ENCODE data around the gene SLC44A2.

SLC44A2 gene

DNA sequence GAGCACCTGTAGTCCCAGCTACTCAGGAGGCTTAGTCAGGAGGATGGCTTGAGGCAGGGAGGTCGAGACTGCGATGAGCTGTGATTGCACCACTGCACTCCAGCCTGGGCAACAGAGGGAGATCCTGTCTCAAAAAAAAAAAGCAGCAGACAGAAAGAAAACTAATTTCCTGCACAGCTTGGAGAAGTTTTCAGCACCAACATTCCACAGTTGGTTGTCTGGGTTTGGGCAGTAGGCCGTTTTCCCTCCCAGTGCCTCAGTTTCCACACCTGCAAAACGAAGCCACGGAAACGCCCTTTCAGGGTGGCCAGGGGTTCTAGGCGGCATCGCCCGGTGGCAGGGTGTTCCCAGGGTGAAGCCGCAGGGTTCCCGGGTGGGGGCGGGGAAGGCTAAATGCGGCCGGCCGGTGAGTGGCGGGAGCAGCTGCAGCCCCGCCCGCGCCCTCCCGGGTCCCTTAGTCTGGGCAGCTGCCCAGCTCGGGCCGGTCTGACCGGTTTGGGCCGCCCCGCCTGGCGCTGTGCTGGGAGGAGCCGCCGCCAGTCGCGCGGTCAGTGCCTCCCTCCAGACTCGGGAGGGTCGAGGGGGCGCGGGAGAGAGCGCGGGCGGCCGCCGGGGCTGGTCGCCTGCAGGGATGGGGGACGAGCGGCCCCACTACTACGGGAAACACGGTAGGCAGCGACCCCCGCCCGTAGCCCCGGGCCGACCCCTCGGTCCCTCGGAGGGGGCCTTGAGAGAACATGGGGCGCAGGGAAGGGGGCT, at the start of gene SLC44A2:
TSS of gene SLC44A2 (plus strand) at position 551 of the 759 bp plus-strand sequence. CDS start at position 632, 81 bp downstream.
- H3K36me3 ChIP-seq (ENCODE audit: insufficient read depth, low read length): peaks cover 4% of the 10 kb centered on the region
- no peak for DNase-seq (ENCODE audit: low read depth, low spot score)
- H3K9ac ChIP-seq (ENCODE audit: insufficient read length): no peak within 1 kb of the TSS
- H3K9me3 ChIP-seq (ENCODE audit: low read depth, low read length): no peaks in the 10 kb centered on the region
- TF ChIP-seq EZH2 (IDR thresholded peaks at IDR 0.05): no peak
- TF ChIP-seq FOXP2 (optimal IDR thresholded peaks at IDR 0.05; ENCODE audit: control extremely low read depth, extremely low read length, insufficient read depth): no peak
- no peak for TF ChIP-seq POLR2AphosphoS5 (IDR thresholded peaks at IDR 0.05; ENCODE audit: borderline replicate concordance, low read depth, low read length)
- no peak within 1 kb of the TSS for H3K27ac ChIP-seq
- H3K4me3 ChIP-seq: no peak within 1 kb of the TSS

DNA sequence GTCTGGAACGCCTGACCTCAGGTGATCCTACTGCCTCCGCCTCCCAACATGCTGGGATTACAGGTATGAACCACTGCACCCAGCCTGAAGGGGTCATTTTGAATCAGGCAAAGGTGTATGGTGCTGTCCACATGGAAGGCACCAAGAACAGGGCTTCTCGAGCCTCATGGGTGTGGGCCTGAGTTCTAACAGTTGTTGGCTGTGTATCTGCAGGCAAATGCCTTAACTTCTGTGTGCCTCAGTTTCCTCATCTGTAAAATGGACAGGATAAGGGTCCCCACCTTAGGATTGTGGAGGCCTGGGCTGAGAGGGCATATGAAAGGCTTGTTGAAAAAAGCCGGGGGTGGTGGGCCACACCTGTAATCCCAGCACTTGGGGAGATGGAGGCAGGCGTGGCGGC, 47.4 kb upstream of the SLC44A2 start:
- H3K9me3 ChIP-seq (ENCODE audit: low read depth, low read length): no peaks in the 10 kb centered on the region
- H3K9ac ChIP-seq (ENCODE audit: insufficient read length): no peak overlapping the region
- TF ChIP-seq FOXP2 (optimal IDR thresholded peaks at IDR 0.05; ENCODE audit: control extremely low read depth, extremely low read length, insufficient read depth) (no peak), EZH2 (IDR thresholded peaks at IDR 0.05) (no peak), POLR2AphosphoS5 (IDR thresholded peaks at IDR 0.05; ENCODE audit: borderline replicate concordance, low read depth, low read length) (no peak)
- no peak for DNase-seq (ENCODE audit: low read depth, low spot score)
- no peak overlapping the region for H3K4me3 ChIP-seq
- no peaks in the 10 kb centered on the region for H3K36me3 ChIP-seq (ENCODE audit: insufficient read depth, low read length)
- H3K27ac ChIP-seq: no peak overlapping the region

DNA sequence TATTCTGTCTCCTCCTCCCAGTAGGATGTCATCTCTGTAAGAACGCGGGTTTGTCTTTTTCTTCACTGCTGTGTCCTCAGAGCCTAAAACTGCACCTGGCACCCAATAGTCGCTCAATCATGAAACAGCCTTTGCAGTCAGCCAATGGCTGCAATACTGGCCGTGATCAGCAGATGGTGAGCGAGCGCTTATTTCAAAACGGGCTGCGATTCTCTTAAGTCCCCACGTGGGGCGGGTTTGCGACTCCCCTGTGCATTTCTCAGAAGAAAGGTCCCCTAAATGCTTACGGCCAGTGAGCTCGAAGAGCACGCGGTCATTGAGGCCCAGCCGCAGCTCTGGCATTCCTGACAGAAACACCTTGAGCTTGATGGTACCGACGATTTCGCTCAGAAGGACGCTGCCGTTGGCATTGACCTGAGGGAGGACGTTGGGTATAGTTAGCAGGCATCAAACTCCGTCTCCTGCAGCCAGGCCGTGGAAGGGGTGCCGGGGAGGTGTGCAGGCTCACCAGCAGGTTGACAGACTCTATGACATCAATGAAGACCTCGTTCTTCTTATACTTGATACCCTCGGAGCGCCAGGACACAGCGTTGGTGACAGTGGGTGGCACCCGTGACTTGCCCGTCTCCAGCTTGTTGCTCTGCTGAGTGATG, 44.2 kb upstream of the SLC44A2 start:
- TF ChIP-seq FOXP2 (optimal IDR thresholded peaks at IDR 0.05; ENCODE audit: control extremely low read depth, extremely low read length, insufficient read depth) (peak; percentile 49), POLR2AphosphoS5 (IDR thresholded peaks at IDR 0.05; ENCODE audit: borderline replicate concordance, low read depth, low read length) (no peak), EZH2 (IDR thresholded peaks at IDR 0.05) (no peak)
- Histone ChIP-seq H3K9me3 (ENCODE audit: low read depth, low read length) (no peaks in the 10 kb centered on the region), H3K9ac (ENCODE audit: insufficient read length) (no peak overlapping the region), H3K36me3 (ENCODE audit: insufficient read depth, low read length) (no peaks in the 10 kb centered on the region), H3K27ac (no peak overlapping the region), H3K4me3 (peak overlapping the region; percentile 71)
- DNase-seq (ENCODE audit: low read depth, low spot score): peak; percentile 66

DNA sequence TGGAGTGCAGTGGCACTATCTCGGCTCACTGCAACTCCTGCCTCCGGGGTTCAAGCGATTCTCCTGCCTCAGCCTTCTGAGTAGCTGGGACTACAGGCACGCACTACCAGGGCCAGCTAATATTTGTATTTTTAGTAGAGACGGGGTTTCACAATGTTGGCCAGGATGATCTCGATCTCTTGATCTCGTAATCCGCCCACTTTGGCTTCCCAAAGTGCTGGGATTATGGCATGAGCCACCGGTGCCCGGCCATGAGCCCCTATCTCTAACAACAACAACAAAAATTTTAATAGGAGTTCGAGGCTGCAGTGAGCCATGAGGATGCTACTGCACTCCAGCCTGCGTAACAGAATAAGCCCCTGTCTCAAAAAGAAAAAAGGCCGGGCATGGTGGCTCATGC, 43.3 kb upstream of the SLC44A2 start:
- Histone ChIP-seq H3K36me3 (ENCODE audit: insufficient read depth, low read length) (no peaks in the 10 kb centered on the region), H3K9ac (ENCODE audit: insufficient read length) (no peak overlapping the region), H3K4me3 (no peak overlapping the region), H3K9me3 (ENCODE audit: low read depth, low read length) (no peaks in the 10 kb centered on the region), H3K27ac (no peak overlapping the region)
- TF ChIP-seq POLR2AphosphoS5 (IDR thresholded peaks at IDR 0.05; ENCODE audit: borderline replicate concordance, low read depth, low read length): no peak
- TF ChIP-seq FOXP2 (optimal IDR thresholded peaks at IDR 0.05; ENCODE audit: control extremely low read depth, extremely low read length, insufficient read depth): no peak
- TF ChIP-seq EZH2 (IDR thresholded peaks at IDR 0.05): no peak
- DNase-seq (ENCODE audit: low read depth, low spot score): no peak

DNA sequence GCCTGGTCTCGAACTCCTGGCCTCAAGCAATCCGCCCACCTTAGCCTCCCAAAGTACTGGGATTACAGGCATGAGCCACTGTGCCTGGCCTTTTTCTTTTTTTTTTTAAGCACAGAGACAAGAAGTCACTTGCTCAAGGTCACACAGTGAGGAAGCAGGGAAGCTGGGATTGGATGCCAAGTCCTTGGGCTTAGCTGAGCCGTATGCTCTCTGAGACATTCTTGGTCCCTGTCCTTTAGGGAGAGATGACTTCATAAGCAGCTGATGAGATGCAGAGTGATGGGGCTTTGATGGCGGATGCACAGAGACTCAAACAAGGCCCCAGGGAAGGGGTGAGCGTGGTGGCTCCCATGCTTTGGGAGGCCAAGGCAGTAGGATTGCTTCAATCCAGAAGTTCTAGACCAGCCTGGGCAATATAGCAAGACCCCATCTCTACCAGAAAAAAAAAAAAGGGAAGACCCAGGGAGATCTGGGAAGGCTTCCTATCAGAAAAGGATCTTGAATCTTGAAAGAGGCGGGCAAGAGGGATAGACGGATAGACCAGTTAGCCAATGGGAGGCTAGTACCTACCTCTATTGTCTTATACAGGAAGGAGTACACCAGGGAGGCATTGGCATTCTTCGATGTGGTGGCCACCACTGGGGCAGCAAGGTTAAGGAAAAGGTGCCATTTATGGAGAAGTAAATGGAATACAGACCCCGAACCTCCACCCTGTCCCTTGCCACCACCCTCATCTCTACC, 42.1 kb upstream of the SLC44A2 start:
- H3K4me3 ChIP-seq: no peak overlapping the region
- TF ChIP-seq FOXP2 (optimal IDR thresholded peaks at IDR 0.05; ENCODE audit: control extremely low read depth, extremely low read length, insufficient read depth): no peak
- TF ChIP-seq POLR2AphosphoS5 (IDR thresholded peaks at IDR 0.05; ENCODE audit: borderline replicate concordance, low read depth, low read length): no peak
- no peak for TF ChIP-seq EZH2 (IDR thresholded peaks at IDR 0.05)
- H3K9me3 ChIP-seq (ENCODE audit: low read depth, low read length): no peaks in the 10 kb centered on the region
- H3K9ac ChIP-seq (ENCODE audit: insufficient read length): no peak overlapping the region
- DNase-seq (ENCODE audit: low read depth, low spot score): no peak
- no peak overlapping the region for H3K27ac ChIP-seq
- H3K36me3 ChIP-seq (ENCODE audit: insufficient read depth, low read length): no peaks in the 10 kb centered on the region

DNA sequence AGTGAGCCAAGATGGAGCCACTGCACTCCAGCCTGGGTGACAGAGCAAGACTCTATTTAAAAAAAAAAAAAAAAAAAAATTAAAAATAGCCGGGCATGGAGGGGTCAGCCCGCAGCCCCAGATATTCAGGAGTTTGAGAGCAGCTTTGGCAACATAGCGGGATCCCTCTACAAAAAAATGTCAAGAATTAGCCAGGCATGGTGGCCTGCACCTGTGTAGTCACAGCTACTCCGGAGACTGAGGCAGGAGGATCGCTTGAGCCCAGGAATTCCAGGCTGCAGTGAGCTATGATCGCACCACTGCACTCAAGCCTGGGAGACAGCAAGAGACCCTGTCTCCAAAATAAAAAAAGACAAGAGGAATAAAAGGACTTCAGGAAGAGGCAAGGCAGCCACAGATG, 39.0 kb upstream of the SLC44A2 start:
- TF ChIP-seq FOXP2 (optimal IDR thresholded peaks at IDR 0.05; ENCODE audit: control extremely low read depth, extremely low read length, insufficient read depth): no peak
- no peak overlapping the region for H3K4me3 ChIP-seq
- no peaks in the 10 kb centered on the region for H3K36me3 ChIP-seq (ENCODE audit: insufficient read depth, low read length)
- H3K27ac ChIP-seq: no peak overlapping the region
- no peak for DNase-seq (ENCODE audit: low read depth, low spot score)
- no peak overlapping the region for H3K9ac ChIP-seq (ENCODE audit: insufficient read length)
- no peaks in the 10 kb centered on the region for H3K9me3 ChIP-seq (ENCODE audit: low read depth, low read length)

DNA sequence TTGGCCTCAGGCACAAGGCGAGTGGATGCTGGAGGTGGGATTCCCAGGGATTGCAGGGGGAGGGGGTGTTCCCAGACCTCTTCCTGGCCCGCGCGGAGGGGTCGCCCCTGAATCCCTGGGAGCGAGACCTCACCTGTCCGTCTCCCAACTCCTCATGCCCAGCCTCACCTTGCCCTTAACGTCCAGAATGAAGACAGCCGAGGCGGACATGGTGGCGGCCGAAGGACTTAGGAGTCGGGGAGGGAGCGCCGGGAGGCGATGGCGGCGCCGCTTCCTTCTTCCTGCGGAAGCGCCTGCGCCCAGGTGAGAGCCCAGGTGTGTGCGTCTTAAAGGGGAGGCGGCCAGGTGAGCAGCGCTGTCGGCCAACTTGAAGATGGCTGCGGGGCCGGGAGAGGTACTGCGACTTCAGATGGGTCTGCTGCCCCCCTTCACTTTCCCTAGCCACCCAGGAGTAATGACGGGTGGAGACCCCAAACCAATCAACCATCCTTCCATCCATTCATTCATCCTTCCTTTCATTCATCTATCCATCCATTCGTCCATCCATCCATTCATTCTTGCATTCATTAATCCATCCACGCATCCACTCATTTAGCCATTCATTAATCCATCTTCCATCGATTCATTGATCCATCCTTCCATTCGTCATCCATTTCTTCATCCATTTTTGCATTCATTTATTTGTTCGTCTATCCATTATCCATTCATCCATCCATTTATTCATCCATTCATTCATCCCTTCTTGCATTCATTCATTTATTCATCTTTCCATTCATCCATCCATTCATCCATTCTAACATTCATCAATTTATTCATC, 38.1 kb upstream of the SLC44A2 start, which contains the start of gene AP1M2:
TSS of gene AP1M2 (minus strand) at position 291 of the 817 bp plus-strand sequence. CDS start at position 210, 81 bp downstream.
- no peak for TF ChIP-seq FOXP2 (optimal IDR thresholded peaks at IDR 0.05; ENCODE audit: control extremely low read depth, extremely low read length, insufficient read depth)
- no peaks in the 10 kb centered on the region for H3K36me3 ChIP-seq (ENCODE audit: insufficient read depth, low read length)
- no peaks in the 10 kb centered on the region for H3K9me3 ChIP-seq (ENCODE audit: low read depth, low read length)
- DNase-seq (ENCODE audit: low read depth, low spot score): no peak
- H3K4me3 ChIP-seq: no peak within 1 kb of the TSS
- H3K27ac ChIP-seq: no peak within 1 kb of the TSS
- H3K9ac ChIP-seq (ENCODE audit: insufficient read length): no peak within 1 kb of the TSS

DNA sequence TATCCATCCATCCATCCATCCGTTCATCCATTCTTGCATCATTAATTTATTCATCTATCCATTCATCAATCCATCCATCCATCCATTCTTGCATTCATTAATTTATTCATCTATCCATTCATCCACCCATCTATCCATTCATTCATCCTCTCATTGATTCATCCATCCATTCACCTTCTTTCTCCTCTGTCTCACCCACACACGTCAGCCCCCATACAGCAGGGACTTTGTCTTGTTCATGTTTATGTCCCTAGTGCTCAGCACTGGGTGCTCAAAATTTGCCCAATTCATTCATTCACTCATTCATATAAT, 37.6 kb upstream of the SLC44A2 start:
- DNase-seq (ENCODE audit: low read depth, low spot score): no peak
- H3K36me3 ChIP-seq (ENCODE audit: insufficient read depth, low read length): no peaks in the 10 kb centered on the region
- TF ChIP-seq FOXP2 (optimal IDR thresholded peaks at IDR 0.05; ENCODE audit: control extremely low read depth, extremely low read length, insufficient read depth) (no peak), EZH2 (IDR thresholded peaks at IDR 0.05) (no peak), POLR2AphosphoS5 (IDR thresholded peaks at IDR 0.05; ENCODE audit: borderline replicate concordance, low read depth, low read length) (no peak)
- no peak overlapping the region for H3K27ac ChIP-seq
- no peak overlapping the region for H3K9ac ChIP-seq (ENCODE audit: insufficient read length)
- H3K4me3 ChIP-seq: no peak overlapping the region
- H3K9me3 ChIP-seq (ENCODE audit: low read depth, low read length): no peaks in the 10 kb centered on the region

All from SK-N-MC (cell line).